Stimulated activated CD4-positive, alpha-beta T cell treated with anti-CD3 and anti-CD28 coated beads, Interleukin-2, amount 100 ng/mL, for 24 hours (primary cell): ENCODE data around the gene YPEL1.
"Not testable (repeated sequence)": the region's sequence is repeated elsewhere in the genome, so short reads cannot be mapped to it uniquely, and the experiment has no call there.

Experiments used
- DNase-seq, 2 donors: peaks; one replicate each; pipeline ENCODE4 v3.0.0-alpha.2; 2020

The YPEL1 gene

DNA sequence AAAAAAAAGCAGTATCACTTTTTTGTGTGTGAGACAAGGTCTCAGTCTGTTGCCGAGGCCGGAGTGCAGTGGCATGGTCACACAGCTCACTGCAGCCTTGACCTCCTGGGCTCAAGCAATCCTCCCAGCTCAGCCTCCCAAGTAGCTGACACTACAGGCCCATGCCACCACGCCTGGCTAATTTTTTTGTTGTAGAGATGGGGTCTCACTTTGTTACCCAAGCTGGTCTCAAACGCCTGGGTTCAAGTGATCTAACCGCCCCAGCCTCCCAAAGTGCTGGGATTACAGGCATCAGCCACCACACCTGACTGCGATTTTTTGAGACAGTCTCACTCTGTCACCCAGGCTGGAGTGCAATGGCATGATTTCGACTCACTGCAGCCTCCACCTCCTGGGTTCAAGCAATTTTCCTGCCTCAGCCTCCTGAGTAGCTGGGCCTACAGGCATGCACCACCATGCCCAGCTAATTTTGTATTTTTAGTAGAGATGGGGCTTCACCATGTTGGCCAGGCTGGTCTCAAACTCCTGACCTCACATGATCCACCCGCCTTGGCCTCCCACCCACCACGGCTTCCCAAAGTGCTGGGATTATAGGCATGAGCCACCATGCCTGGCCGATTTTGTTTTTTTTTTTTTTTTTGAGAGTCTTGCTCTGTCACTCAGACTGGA lies 15.3 kb downstream of the YPEL1 start:
- not testable (repeated sequence) for DNase-seq

DNA sequence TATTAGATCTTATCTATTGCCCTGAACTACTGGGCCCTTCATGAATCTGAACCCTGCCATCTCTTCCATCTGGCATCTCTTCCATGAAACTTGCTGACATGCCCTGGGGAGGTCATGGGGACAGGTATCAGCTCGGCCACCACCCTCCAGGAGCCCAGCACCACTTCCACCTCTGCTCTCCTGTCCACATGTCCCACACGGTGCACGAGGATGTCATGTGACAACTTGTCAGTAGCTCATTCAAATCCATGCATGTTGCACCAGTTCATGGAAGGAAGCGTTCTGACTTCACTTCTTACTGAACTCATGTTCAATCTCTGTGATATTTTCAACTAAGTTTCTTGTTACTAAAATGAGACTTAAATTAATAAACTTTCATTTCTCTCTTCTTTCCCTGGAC lies 16.6 kb downstream of the YPEL1 start:
- no peak for DNase-seq

DNA sequence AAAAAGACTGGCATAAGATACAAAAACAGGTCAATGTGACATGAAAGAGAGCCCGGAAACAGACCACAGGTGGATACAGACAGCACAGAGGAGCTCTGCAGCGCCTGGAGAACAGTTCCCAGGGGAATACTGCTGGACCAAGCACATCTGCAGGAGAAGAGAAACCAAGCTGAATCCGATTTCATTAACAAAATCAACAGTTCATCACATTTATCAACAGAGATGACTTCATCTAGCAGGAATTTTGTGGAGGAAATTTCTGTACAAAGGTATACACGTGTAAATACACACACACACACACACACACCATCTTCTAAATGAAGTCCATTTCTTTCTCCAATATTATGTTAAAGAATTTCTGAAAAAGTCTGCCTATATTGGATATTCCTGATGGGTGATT lies 17.1 kb downstream of the YPEL1 start:
- no peak for DNase-seq

DNA sequence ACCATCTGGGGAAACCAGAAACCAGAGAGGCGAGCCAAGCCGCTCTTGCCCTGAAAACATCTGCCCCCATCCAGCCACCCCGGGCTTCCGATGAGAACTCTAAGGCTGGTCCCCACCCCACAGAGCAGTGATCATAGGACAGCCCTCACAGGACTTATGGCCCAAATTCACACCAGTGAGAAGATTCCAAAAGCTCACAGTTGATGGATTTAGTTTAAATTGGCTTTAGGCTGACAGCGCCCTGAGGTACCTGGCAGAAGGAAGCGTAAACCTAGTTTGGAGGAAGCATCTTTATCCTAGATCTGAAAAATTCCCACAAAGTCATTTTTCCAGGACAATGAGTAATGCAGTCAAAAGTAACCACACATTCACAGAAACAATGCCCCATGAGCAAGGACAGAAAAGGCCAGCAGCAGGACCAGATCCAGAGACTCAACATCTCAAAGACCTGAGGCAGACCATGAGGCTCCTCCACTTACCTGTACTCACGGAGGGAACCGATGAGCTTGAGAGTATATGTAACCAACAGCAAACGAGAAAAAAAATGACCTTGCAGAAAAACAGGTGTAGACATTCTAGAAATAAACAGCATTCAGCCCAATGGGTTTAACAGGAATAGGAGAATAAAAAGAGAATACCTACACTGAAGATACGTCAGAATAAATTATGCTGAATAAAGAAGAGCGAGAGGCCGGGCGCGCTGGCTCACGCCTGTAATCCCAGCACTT lies 19.0 kb downstream of the YPEL1 start:
- not testable (repeated sequence) for DNase-seq

DNA sequence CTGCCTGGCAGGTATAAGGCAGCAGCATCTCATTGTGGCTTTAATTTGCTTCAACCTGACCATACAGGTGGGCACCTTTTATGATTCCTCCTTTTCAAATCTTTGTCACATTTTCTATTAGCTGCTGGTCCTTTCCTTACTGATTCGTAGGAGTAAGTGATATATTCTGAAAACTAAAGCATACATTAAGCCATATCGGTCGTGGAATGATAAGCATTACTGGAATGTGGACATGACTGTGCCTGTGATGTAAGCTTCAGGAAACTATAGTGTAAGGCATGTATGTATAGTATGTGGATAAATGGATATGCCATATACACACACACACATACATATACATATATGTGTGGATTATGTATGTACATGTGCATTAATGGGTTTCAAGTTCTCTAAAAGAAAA lies 20.8 kb downstream of the YPEL1 start:
- no peak for DNase-seq

DNA sequence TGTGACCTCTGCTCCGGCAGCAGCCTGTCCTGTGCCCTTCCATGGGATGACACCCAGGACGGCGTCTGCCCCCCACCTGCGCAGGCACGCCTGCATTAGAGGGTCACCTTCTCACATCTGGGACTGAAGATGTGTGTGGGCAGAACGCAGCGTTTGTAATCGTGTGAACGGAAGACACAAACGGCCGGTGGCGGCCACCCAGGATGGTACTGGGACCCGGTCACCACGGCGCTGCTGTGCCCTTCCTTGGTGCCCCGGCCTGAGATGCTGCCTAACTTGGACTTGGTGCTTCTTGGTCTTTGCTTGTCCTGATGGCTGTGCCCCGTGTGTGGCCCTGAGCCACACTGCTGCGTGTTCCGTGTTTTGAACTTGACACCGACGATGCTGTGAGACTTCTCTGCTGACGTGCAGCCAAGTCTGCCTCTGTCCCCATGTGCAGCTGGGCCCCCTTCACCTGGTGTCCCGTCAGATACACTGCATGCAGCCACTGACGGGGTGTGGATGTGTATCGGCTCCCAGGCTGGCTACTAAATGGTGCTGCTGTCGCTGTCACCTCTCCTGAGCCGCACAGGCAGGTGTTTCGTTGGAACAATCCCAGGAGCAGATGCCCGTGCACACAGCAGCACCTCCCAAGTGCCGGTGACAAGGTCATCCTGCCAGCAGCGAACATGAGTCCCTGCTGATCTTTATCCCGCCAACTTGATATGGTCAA lies 21.4 kb downstream of the YPEL1 start:
- DNase-seq, result no peak

DNA sequence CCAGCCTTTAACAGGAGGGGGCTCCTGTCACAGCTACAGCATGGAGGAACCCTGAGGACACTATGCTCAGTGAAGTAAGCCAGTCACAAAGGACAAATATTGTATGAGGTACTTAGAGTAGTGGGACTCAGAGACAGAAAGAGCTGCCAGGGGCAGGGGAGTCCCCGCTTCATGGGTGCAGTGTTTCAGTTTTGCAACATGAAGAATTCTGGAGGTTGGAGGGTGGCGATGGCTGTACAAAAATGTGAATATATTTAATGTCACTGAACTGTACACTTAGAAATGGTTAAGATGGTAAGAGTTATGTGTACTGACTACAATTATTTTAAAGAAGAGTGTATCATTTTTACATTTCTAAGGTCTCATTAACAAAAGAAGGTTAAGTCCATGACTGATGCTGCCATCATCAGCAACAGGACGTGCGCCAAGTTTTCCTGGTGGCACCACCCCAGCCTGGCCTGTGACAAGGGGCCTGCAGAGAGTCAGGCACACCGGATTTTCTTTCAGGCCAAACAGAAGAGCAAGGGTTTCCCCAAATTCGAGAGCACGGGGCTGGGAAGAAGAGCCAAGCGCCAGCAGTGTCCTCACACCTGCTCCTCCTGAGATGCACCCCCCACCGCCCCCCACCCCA lies 22.1 kb downstream of the YPEL1 start:
- no peak for DNase-seq

DNA sequence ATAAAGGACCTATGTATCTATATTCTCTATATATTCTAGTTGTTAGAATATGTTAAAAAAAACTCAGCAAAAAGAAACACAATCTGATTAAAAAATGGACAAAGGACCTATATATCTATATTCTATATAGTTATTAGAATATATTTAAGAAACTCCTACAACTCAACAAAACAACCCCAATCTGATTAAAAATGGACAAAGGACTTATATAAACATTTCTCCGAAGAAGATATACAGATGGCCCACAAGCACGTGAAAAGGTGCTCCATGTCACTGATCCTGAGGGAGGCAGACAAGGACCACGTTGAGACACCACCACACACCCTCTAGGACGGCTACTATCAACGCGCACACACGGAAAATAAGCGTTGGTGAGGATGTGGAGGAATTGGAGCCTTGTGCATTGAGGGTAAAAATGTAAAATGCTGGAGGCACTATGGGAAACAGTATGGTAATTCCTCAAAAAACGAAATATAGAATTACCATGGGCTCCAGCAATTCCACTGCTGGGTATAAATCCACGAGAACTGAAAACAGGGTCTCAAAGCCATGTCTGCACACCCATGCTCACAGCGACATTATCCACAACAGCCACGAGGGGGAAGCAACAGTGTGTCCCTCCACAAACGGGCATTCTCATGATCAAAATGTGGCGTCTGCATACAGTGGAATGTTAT lies 22.7 kb downstream of the YPEL1 start:
- peak; percentile 55 to 63 for DNase-seq

DNA sequence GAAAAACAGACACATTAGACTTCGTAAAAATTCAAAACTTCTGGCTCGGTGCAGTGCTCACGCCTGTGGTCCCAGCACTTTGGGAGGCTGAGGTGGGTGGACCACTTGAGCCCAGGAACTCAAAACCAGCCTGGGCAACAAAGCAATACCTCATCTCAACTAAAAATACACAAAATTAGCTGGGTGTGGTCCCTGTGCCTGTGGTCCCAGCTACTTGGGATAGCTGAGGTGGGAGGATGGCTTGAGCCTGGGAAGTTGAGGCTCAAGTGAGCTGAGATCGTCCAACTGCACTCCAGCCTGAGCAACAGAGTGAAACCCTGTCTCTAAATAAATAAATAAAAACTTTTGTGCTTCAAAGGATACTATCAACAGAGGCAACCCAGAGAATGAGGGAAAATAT lies 23.7 kb downstream of the YPEL1 start:
- no peak for DNase-seq

DNA sequence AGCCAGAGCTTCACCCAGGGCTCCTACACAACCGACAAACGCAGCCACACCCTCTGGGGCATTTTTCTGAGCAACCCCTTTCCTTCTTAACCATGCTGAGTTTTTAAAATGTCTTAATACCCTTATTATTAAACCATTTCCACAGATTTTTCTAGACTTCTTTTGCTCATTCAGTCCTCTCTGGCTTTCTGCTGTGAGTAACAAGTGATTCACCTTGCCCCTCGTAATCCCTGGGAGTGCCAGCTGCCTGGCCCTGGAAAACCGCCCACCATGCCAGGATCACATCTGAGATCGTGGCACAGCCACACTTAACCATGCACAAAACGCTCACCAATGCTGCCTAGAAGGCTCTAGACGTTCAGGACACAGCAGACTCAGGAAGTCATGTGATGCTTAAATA lies 25.4 kb downstream of the YPEL1 start:
- DNase-seq, result no peak

DNA sequence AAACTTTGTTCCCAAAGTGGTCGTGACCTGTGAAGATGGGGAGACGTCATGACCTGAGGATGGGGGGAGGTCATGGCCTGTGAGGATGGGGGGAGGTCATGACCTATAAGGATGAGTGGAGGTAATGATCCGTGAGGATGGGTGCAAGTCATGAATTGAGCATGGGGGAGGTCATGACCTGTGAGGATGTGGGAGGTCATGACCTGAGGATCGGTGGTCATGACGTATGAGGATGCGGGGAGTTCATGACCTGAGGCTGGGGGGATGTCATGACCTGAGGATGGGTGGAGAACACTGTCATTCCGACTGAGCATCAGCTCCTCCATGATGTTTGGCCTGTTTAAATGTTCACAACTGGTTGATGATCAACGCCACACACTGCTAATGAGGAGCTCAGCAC lies 25.9 kb downstream of the YPEL1 start:
- no peak for DNase-seq

DNA sequence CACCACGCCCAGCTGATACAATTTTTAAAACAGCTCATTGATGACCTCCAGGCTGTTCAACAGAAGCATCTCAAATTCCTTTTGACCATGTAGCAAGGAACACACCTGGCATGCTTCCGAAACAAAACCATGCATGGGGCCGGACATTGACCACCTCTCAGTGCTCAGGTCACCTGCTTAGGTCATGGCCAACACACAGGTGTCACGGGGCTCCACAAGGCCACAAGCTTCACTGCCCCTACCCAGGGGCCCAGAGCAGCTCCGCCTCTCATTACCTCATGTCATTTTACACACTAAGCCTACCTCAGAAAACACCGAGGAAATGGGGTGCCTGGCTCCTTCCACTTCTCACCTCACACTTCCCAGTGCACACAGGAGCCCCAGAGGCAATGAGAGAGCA lies 26.6 kb downstream of the YPEL1 start:
- no peak for DNase-seq

DNA sequence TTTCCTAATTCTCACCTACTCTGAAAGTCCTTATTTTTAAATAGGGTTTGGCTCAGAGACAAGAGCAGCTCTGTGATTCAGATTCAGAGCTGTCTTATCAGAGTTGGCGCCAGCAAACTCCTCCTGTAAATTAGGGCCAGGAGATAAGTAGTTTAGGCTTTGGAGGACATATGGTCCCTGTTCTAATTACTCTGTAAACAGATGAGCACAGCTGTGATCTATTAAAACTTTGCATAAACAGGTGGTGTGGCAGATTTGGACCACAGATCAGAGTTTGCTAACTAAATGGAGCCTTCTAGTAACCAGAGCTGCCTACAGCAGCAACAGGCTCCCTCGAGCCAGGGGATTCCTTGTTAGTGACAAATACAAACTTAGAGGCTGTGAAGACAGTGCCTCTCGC lies 27.9 kb downstream of the YPEL1 start:
- no peak for DNase-seq

DNA sequence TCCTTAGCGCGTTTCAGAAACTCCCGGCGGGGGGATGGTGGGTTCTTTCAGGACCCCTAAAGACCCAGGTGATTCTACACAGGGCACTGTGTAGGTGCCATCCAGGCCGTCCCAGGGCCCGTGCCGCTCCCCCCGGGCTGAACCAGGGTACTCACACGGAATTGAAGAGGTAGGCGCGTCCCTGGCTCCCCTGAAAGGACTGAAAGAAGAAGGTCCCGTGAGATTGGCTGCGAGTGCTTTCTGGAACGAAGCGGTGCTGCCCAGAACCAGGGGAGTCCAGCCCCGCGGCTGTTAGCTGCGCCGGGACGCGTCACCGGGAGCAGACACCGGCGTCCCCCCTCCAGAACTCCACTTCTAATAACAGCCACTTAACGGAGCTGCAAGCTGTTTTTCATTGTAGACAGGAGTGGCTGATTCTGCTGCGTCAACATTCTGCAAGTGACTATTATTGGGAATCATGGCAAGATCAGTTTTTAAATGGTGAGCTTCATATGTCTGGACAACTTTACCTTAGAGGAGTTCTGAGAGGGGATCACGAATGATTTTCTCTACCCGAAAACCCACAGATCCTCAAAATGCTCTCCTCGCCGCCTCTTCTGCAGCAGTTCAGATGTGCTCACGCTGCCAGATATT lies 31.8 kb downstream of the YPEL1 start:
- no peak for DNase-seq

DNA sequence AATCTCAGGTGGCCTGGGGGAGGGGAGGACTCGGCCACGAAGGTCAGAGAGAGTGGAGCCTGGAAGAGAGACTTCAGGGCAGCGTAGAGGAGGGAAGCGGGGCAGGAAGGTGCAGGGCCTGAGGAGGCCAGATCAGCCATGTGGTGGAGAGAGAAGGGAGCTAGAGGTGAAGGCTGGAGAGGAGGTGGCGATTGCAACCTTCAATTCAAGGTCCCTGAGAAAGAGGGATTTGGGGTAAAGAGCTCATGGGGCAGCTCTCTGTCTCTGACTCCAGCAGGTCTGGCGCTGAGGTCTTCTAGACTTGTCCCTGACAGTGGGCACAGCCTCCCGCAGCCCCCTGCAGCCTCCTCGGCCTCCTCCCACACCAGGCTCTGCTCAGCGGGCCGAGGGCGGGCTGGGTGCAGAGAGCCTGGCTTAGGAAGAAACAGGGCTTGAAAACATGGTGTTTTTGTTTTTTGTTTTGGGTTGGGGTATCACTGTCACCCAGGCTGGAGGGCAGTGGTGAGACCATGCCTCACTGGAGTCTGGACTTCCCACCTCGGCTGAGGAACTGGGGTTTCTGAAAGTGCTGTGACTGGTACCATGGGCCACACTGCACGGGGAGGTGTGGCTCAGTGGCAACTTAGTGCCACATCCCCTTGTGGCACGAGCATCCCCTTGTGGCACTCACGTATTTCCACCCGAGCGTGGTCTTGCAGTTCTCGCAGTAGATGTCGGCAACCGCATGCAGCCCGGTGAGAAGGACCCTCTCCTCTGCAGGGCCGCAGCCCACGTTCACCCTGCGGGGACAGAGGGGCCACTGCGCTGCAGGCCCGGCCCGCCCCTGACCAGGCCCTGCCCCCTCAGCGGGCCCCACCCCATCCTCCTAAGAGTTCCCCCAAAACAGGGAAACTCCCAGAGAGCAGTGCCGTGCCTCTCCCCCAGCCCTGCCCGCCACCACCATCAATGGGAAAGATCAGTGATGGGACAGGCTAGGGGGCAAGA lies 32.6 kb downstream of the YPEL1 start:
- no peak for DNase-seq

DNA sequence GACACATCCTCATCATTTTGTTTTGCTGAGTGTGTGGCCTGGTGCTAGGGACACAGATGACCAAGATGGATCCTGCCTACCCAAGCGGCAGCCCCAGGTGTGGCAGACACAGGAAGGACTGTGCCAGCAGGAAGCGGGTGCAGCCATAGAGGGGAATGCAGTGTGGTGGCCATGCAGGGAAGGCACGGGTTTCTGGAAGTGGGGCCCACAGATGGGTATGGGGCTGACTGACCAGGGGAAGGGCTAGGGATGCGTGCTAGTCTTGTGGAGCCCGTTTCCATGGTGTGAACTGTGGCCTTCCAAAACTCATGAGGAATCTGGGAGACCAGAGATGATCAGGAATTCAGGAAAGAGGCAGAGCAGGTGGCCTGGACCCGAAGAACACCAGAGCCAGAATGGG lies 33.5 kb downstream of the YPEL1 start:
- no peak for DNase-seq

DNA sequence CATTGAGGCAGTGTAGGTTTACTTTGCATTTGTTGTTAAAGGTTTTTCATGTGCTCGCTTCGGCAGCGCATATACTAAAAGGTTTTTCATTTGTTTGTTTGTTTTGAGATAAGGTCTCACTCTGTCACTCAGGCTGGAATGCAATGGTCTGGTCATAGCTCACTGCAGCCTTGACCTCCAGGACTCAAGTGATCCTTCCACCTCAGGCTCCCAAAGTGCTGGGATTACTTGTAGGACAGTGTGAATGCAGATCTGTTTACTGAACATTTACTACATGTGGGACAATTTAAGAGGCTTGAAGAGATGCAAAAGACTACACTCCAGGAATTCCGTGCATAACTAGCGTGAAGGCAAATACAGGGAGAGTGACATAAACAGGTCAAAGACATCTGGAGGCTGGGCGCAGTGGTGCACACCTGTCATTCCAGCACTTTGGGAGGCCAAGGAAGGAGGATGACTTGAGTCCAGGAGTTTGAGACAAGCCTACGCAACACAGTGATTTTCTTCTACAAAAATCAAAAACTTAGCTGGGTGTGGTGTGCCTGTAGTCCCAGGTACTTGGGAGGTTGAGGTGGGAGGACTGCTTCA lies 34.1 kb downstream of the YPEL1 start:
- no peak for DNase-seq

DNA sequence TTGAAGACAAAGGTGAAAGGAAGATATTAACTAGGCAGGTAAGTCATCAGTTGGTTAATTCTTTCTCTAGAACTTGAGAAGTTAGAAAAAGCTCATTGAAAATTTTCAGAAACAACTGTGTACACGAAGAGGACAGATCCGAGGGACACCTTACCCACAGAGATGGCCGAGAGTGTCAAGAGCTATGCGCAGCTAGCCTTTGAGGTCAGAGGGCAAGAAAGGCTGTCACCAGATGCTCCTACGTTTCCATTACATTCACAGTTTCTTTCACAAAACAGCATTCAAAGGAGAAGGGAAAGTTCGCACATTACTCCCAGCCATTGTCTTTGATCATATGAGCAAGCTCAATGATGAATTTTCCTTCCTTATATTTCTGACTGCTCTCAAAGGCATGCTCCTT lies 34.8 kb downstream of the YPEL1 start:
- no peak for DNase-seq

DNA sequence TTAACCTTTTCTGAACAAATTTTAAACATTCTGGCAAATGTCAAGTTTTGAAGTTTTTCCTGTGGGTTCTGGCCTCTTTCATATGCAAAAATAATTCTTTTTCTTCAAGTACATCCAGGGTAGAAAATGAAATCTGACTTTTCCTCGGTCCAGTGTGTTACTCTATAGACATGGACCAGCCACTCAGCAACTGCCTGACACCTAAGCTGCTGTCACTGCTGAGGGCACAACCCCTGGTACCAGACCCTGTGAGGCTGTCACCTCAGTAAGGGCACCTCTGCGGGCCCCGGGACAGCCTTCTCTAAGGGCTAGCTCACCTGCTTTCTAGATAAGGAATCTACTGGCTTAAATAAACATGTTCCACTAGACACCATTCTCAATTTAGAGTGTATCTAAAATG lies 36.0 kb downstream of the YPEL1 start:
- DNase-seq, result no peak

DNA sequence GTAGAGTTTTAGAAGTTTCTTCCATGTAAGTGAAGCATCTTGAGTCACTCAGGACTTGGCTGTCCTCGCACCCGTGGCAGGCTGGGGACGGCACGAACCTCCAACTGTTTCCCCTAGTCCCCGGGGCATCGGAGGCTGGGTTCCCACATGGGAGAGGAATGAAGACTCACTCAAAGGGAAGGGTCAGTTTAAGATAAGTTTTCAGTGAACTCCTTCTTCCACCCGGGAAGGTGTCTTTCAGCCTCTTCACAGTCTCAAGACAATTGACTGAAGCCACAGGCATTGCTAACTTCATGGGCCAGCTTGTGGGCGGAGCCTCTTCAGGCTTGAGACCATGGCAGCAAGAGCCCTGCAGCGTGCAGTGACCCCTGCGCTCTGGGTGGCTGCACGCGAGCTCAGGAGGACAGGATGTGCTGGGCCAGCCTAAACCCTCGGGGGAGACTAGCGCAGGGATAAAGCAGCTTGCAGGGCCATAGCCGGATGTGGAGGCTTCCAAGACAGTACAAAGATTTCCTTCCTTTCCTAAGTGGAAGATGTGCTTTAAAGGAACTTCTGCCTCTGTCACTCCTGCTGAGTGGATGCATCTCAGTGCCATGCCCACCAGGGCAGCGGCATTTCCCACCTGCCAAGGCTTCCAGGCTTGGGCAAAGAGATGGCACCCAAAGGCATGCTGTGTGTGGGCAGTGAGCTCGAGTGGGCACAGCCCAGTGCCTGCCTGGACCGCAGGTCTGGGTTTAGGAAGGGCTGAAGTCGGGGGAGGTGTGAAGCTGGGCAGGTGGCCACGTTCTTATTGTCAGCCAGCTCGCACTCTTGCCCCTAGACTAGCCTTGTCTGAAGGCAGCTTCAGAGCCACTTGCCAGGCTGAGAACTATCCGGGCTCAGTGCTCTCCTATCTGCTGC lies 36.9 kb downstream of the YPEL1 start:
- no peak for DNase-seq
